B cell (primary cell): ENCODE results near the gene SCYL2. TPM values are rescaled to one million over a fixed set of nuclear protein-coding genes. Genes with fewer than 3 reads are reported as not detected.

Experiments
- ATAC-seq: fragments of 200-7000 bp; cut with Tn5 transposase; one replicate; pipeline ENCODE4 v1.10.0; 2021; ENCODE audit warnings: low read depth, mild to moderate bottlenecking, moderate number of reproducible peaks, moderate library complexity
- CTCF ChIA-PET: fragments of 350-600 bp; sonication (Branson Sonifier 250); formaldehyde crosslinking; loops from one replicate; lab custom pipeline; 2021; ENCODE audit warnings: antibody characterized with exemption, inconsistent platforms; lab: Charles Lee
- POLR2A ChIA-PET: fragments of 350-600 bp; sonication (Branson Sonifier 250); formaldehyde crosslinking; loops from one replicate; lab custom pipeline; 2021; ENCODE audit warnings: antibody characterized with exemption; lab: Charles Lee
- DNase-seq: peaks from one replicate; pipeline ENCODE4 v3.0.0; 2013
- H2AFZ ChIP-seq: 2 replicates; pipeline ENCODE4 v1.6.1; 2012; ENCODE audit warnings: mild to moderate bottlenecking, low read depth, low read length; ENCODE audit not compliant: insufficient read depth, poor library complexity, severe bottlenecking
- H3K27ac ChIP-seq, 2 donors: 1 replicate in 1 of 2; 2 replicates in 1 of 2; pipeline ENCODE4 v1.5.1; 2012 to 2013; ENCODE audit warnings: low read length in 2 of 2, mild to moderate bottlenecking in 2 of 2, moderate library complexity in 1 of 2
- H3K27me3 ChIP-seq, 4 experiments: fragments of 200-600 bp in 1 of 4; sonication (generic) in 1 of 4; replicated peaks in 1 of 4; 1 replicate in 2 of 4; 2 replicates in 2 of 4; pipeline versions ENCODE4 v1.6.1 to v1.7.0; 2013 to 2016; ENCODE audit warnings: low read length in 3 of 4, mild to moderate bottlenecking in 2 of 4, mixed read lengths in 1 of 4, moderate library complexity in 1 of 4; ENCODE audit not compliant: insufficient read depth in 4 of 4, control insufficient read depth in 3 of 4; ENCODE audit errors: control extremely low read depth in 1 of 4
- H3K36me3 ChIP-seq, 2 experiments: replicated peaks in 1 of 2; 1 replicate in 1 of 2; 2 replicates in 1 of 2; pipeline versions ENCODE4 v1.6.1 to v1.7.1; 2013; ENCODE audit warnings: low read length in 1 of 2; ENCODE audit not compliant: insufficient read depth in 2 of 2, control insufficient read depth in 1 of 2; ENCODE audit errors: control extremely low read depth in 1 of 2, extremely low read depth in 1 of 2
- H3K4me1 ChIP-seq, 2 donors: fragments of 200-600 bp in 1 of 2; sonication (generic) in 1 of 2; 1 replicate in 1 of 2; 2 replicates in 1 of 2; pipeline versions ENCODE4 v1.5.1 to v1.6.1; 2013 to 2017; ENCODE audit warnings: low read length in 2 of 2; ENCODE audit not compliant: control insufficient read depth in 2 of 2, insufficient read depth in 2 of 2
- H3K4me2 ChIP-seq: replicated peaks from 2 replicates; pipeline ENCODE3; 2012; ENCODE audit warnings: mild to moderate bottlenecking, low read depth, low read length; ENCODE audit not compliant: poor library complexity, severe bottlenecking
- H3K4me3 ChIP-seq, 5 experiments: fragments of 200-600 bp in 1 of 5; sonication (generic) in 1 of 5; 1 replicate in 3 of 5; 2 replicates in 2 of 5; pipeline versions ENCODE4 v1.5.1 to v1.7.0; 2011 to 2016; ENCODE audit warnings: low read length in 4 of 5, mild to moderate bottlenecking in 4 of 5, low read depth in 2 of 5, control low read depth in 1 of 5, moderate library complexity in 1 of 5; ENCODE audit not compliant: insufficient read depth in 1 of 5; ENCODE audit errors: control extremely low read depth in 1 of 5, extremely low read depth in 1 of 5
- H3K79me2 ChIP-seq: fragments of 200-600 bp; sonication (generic); one replicate; pipeline ENCODE4 v1.6.0; 2016; ENCODE audit warnings: low read length; ENCODE audit not compliant: control insufficient read depth, insufficient read depth
- H3K9ac ChIP-seq: fragments of 200-600 bp; sonication (generic); 2 replicates; pipeline ENCODE4 v1.6.1; 2017; ENCODE audit warnings: mild to moderate bottlenecking, low read length, moderate library complexity
- H3K9me3 ChIP-seq, 3 donors: one replicate each; pipeline versions ENCODE4 v1.6.1 to v1.7.1; 2013; ENCODE audit warnings: low read length in 2 of 3; ENCODE audit not compliant: control insufficient read depth in 2 of 3, insufficient read depth in 1 of 3; ENCODE audit errors: control extremely low read depth in 1 of 3
- H4K20me1 ChIP-seq: 2 replicates; pipeline ENCODE4 v1.6.0; 2012; ENCODE audit warnings: mild to moderate bottlenecking, low read length; ENCODE audit not compliant: insufficient read depth, control insufficient read depth, poor library complexity, severe bottlenecking
- H3K27ac Mint-ChIP-seq: one replicate; pipeline ENCODE4 v1.8.0; 2021; ENCODE audit warnings: mixed read lengths
- H3K27me3 Mint-ChIP-seq: one replicate; pipeline ENCODE4 v1.8.0; 2021; ENCODE audit warnings: mixed read lengths
- H3K4me1 Mint-ChIP-seq: one replicate; pipeline ENCODE4 v1.8.0; 2021; ENCODE audit warnings: mixed read lengths
- H3K4me3 Mint-ChIP-seq: one replicate; pipeline ENCODE4 v1.8.0; 2021; ENCODE audit warnings: mixed read lengths
- H3K9me3 Mint-ChIP-seq: one replicate; pipeline ENCODE4 v1.8.0; 2022; ENCODE audit warnings: mixed read lengths; ENCODE audit not compliant: insufficient read depth
- EZH2 ChIP-seq: IDR thresholded peaks from 2 replicates; pipeline ENCODE4 v1.6.1; 2012; ENCODE audit warnings: borderline replicate concordance, low read depth, mild to moderate bottlenecking, moderate library complexity, low read length; ENCODE audit not compliant: insufficient read depth, poor library complexity, severe bottlenecking
- WGBS: methylation state at CpG from one replicate; pipeline ENCODE4 v1.1.5; 2013; ENCODE audit warnings: missing lambda C conversion rate; ENCODE audit not compliant: insufficient coverage; 5-methylcytosine and 5-hydroxymethylcytosine counted together
- intact Hi-C: fragments of 100-400 bp; cut with micrococcal nuclease; formaldehyde crosslinking; loops from one replicate; pipeline ENCODE4 v1.10.0; 2022
- polyA plus RNA-seq: library from polyadenylated mRNA; depleted of rRNA; stranded (reverse); fragments of >200 nt; gene quantifications from 2 replicates; pipeline ENCODE4 v1.2.3, GENCODE V29; 2012
- total RNA-seq, 2 donors: library from RNA; stranded (reverse); fragments of 120-200 nt in 1 of 2; gene quantifications; 1 replicate in 1 of 2; 2 replicates in 1 of 2; pipeline versions ENCODE4 v1.2.3 to v1.2.4, GENCODE V29; 2013 to 2022
- TF ChIP-seq, protein P1 (sequence below): fragments of 200-600 bp; IDR thresholded peaks from one replicate; pipeline ENCODE4 v1.8.0; 2022; ENCODE audit warnings: antibody characterized with exemption, mild to moderate bottlenecking

SCYL2 gene
- total and polyA plus RNA-seq, 2 donors (not counting 1 experiment from before 2014, with no cell fraction given) = 8.8 to 38.4 TPM

DNA sequence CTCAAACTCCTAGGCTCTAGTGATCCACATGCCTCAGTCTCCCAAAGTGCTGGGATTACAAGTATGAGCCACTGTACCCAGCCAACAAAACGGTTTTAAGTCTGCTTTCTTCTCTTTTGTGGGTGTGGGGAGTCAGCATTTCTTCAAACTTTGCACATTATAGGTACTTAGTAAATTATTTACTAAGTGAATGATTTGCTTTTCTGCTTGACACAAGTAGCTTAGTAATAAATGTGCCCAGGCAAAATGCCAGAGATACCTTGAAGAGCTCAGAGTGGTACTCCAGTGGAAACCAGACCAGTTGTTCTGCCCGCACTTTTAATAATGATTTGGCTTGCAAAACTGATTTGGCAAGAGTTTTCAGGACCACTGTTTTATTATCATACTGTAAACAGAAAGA is 15.1 kb upstream of the SCYL2 start:
- intact Hi-C loops = no loop called here
- H3K27me3 Mint-ChIP-seq = no peaks in the 10 kb centered on the region
- H3K4me1 ChIP-seq = no peaks in the 10 kb centered on the region
- H3K9ac ChIP-seq = no peak overlapping the region
- no peak overlapping the region for H2AFZ ChIP-seq
- H3K9me3 ChIP-seq = no peaks in the 10 kb centered on the region
- H3K27ac Mint-ChIP-seq = no peak overlapping the region
- ATAC-seq (no peak), DNase-seq (no peak)
- POLR2A ChIA-PET = no interaction called here
- CTCF ChIA-PET = no interaction called here
- no peaks in the 10 kb centered on the region for H3K9me3 Mint-ChIP-seq
- no peaks in the 10 kb centered on the region for H4K20me1 ChIP-seq
- TF ChIP-seq, protein P1, sequence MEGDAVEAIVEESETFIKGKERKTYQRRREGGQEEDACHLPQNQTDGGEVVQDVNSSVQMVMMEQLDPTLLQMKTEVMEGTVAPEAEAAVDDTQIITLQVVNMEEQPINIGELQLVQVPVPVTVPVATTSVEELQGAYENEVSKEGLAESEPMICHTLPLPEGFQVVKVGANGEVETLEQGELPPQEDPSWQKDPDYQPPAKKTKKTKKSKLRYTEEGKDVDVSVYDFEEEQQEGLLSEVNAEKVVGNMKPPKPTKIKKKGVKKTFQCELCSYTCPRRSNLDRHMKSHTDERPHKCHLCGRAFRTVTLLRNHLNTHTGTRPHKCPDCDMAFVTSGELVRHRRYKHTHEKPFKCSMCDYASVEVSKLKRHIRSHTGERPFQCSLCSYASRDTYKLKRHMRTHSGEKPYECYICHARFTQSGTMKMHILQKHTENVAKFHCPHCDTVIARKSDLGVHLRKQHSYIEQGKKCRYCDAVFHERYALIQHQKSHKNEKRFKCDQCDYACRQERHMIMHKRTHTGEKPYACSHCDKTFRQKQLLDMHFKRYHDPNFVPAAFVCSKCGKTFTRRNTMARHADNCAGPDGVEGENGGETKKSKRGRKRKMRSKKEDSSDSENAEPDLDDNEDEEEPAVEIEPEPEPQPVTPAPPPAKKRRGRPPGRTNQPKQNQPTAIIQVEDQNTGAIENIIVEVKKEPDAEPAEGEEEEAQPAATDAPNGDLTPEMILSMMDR = no peak
- no peak for TF ChIP-seq EZH2
- no peaks in the 10 kb centered on the region for H3K4me1 Mint-ChIP-seq
- H3K4me3 ChIP-seq = no peak overlapping the region
- H3K79me2 ChIP-seq = no peaks in the 10 kb centered on the region
- no peak overlapping the region for H3K27ac ChIP-seq
- WGBS = no CpG with 5 or more reads among the region's 2 CpGs
- H3K4me2 ChIP-seq = no peak overlapping the region
- no peaks in the 10 kb centered on the region for H3K27me3 ChIP-seq
- H3K36me3 ChIP-seq = no peaks in the 10 kb centered on the region
- no peak overlapping the region for H3K4me3 Mint-ChIP-seq

DNA sequence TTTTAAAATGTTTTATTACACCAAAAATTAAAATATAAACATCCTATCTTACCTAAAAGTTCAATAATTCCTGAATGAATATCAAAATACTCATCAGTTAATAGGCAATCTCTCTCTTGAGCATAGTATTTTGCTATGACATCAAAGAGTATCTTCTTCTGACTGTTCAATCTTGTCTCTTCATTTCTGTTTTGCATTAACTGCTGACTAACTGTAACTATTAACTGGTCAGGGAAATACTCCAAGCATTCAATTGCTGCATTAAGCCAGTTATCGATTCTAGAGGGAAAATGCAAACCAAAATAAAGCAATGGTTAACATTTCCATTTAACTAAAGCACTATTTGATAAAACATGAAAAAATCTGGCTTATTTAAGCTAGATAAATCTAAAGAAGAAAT is 13.5 kb upstream of the SCYL2 start:
- ATAC-seq (no peak), DNase-seq (no peak)
- Histone ChIP-seq H3K9ac (no peak overlapping the region), H3K27me3 (no peaks in the 10 kb centered on the region), H2AFZ (no peak overlapping the region), H3K4me2 (no peak overlapping the region), H3K9me3 (no peaks in the 10 kb centered on the region), H3K4me1 (no peaks in the 10 kb centered on the region), H3K4me3 (no peak overlapping the region), H3K27ac (no peak overlapping the region), H4K20me1 (no peaks in the 10 kb centered on the region), H3K36me3 (no peaks in the 10 kb centered on the region), H3K79me2 (no peaks in the 10 kb centered on the region)
- POLR2A ChIA-PET = no interaction called here
- TF ChIP-seq, protein P1 = no peak
- no peak for TF ChIP-seq EZH2
- H3K4me1 Mint-ChIP-seq = no peaks in the 10 kb centered on the region
- WGBS = no CpG with 5 or more reads among the region's 1 CpG
- H3K27ac Mint-ChIP-seq = no peak overlapping the region
- no peaks in the 10 kb centered on the region for H3K9me3 Mint-ChIP-seq
- CTCF ChIA-PET = no interaction called here
- no peak overlapping the region for H3K4me3 Mint-ChIP-seq
- H3K27me3 Mint-ChIP-seq = no peaks in the 10 kb centered on the region
- intact Hi-C loops = no loop called here
